ENCODE results near the gene RAD9A.

RAD9A gene

GRCh38 chr11:67442504-67443404 lies 51.0 kb downstream of the RAD9A start:
- DNase-seq = no peak

- DNase-seq = no peak
Measured at GRCh38 chr11:67445515-67445914, 53.7 kb downstream of the RAD9A start.
